A673 (cell line): ENCODE measurements around the gene PRR30. TPM values are rescaled to one million over a fixed set of nuclear protein-coding genes. Genes with fewer than 3 reads are reported as not detected.

Experiments used
- BruUV-seq: library from RNA; stranded (reverse); fragments of 400-500 nt; replicated peaks from 2 replicates; lab custom pipeline; 2021; lab: Mats Ljungman, UMichigan
- CTCF ChIA-PET: fragments of 300-600 bp; sonication (Branson Sonifier 250); formaldehyde crosslinking; loops from one replicate; lab custom pipeline; 2022; ENCODE audit warnings: antibody characterized with exemption; lab: Charles Lee
- POLR2A ChIA-PET: fragments of 300-600 bp; sonication (Branson Sonifier 250); formaldehyde crosslinking; loops from one replicate; lab custom pipeline; 2022; ENCODE audit warnings: antibody characterized with exemption; ENCODE audit not compliant: low non-redundant PET; lab: Charles Lee
- DNase-seq: peaks from one replicate; pipeline ENCODE4 v3.0.0-alpha.2; 2015; ENCODE audit warnings: low spot score
- H3K27ac ChIP-seq: fragments of 200-600 bp; sonication (generic); 2 replicates; pipeline ENCODE4 v1.5.1; 2016; ENCODE audit warnings: mixed run types, low read depth, mild to moderate bottlenecking, mixed read lengths, antibody characterized with exemption, low read length; ENCODE audit not compliant: poor library complexity, severe bottlenecking
- H3K27me3 ChIP-seq: fragments of 200-600 bp; sonication (generic); replicated peaks from 2 replicates; pipeline ENCODE4 v1.6.1; 2017; ENCODE audit warnings: mixed run types, low read depth, mild to moderate bottlenecking, mixed read lengths, antibody characterized with exemption, low read length; ENCODE audit not compliant: insufficient read depth, poor library complexity
- H3K36me3 ChIP-seq: fragments of 200-600 bp; sonication (generic); 2 replicates; pipeline ENCODE4 v1.6.1; 2016; ENCODE audit warnings: mixed run types, mild to moderate bottlenecking, mixed read lengths, antibody characterized with exemption, low read length; ENCODE audit not compliant: insufficient read depth, poor library complexity, severe bottlenecking
- H3K4me1 ChIP-seq: fragments of 200-600 bp; sonication (generic); 2 replicates; pipeline ENCODE4 v1.6.1; 2017; ENCODE audit warnings: mixed run types, mild to moderate bottlenecking, mixed read lengths, antibody characterized with exemption, low read length; ENCODE audit not compliant: insufficient read depth, poor library complexity, severe bottlenecking
- H3K4me3 ChIP-seq: fragments of 200-600 bp; sonication (generic); 2 replicates; pipeline ENCODE4 v1.5.1; 2016; ENCODE audit warnings: low read depth, mixed run types, mild to moderate bottlenecking, mixed read lengths, low read length; ENCODE audit not compliant: poor library complexity, severe bottlenecking
- H3K9me3 ChIP-seq: fragments of 200-600 bp; sonication (generic); 2 replicates; pipeline ENCODE4 v1.6.1; 2016; ENCODE audit warnings: mixed run types, low read depth, mild to moderate bottlenecking, mixed read lengths, antibody characterized with exemption, low read length; ENCODE audit not compliant: poor library complexity, severe bottlenecking
- CTCF ChIP-seq: fragments of 300-800, 200-600 bp; sonication (generic); conservative IDR thresholded peaks from 2 replicates; pipeline ENCODE4 v1.5.1; 2017; ENCODE audit warnings: low read depth, mild to moderate bottlenecking, antibody characterized with exemption, low read length, moderate library complexity, mixed read lengths
- EZH2 ChIP-seq: fragments of 200-600 bp; sonication (generic); IDR thresholded peaks from 2 replicates; pipeline ENCODE4 v1.6.1; 2017; ENCODE audit warnings: borderline replicate concordance, low read depth, mild to moderate bottlenecking, mixed read lengths, antibody characterized with exemption, low read length; ENCODE audit not compliant: poor library complexity, severe bottlenecking
- intact Hi-C: fragments of 100-400 bp; cut with micrococcal nuclease; formaldehyde crosslinking; loops from one replicate; pipeline ENCODE4 v1.10.0; 2022; ENCODE audit not compliant: unreplicated experiment
- total RNA-seq: library from RNA; stranded (reverse); gene quantifications from 2 replicates; pipeline ENCODE4 v1.2.3, GENCODE V29; 2021

Gene PRR30
- total RNA-seq, 1 experiment from 2014 or later, result not detected

GRCh38 chr2:27093430-27094352 is 45.5 kb downstream of the PRR30 start:
- no TSS peak for BruUV-seq
- ChIA-PET POLR2A (interaction anchor here (0.6 kb wide), 1 partner anchor 98 kb away, joined by 3 read pairs; no protein-coding TSS in a partner anchor), CTCF (interaction anchor here (0.8 kb wide), 1 partner anchor 98 kb away, joined by 3 read pairs; no protein-coding TSS in a partner anchor)

GRCh38 chr2:27092696-27093429 is 46.3 kb downstream of the PRR30 start:
- DNase-seq, result no peak
- intact Hi-C loops, result no loop called here
- peaks cover 6% of the 10 kb centered on the region for H3K4me1 ChIP-seq
- ChIA-PET CTCF (interaction anchor here (1.2 kb wide), 1 partner anchor 98 kb away, joined by 3 read pairs; no protein-coding TSS in a partner anchor), POLR2A (no interaction called here)
- H3K27ac ChIP-seq, result no peak overlapping the region
- H3K36me3 ChIP-seq, result no peaks in the 10 kb centered on the region
- no peaks in the 10 kb centered on the region for H3K9me3 ChIP-seq
- H3K4me3 ChIP-seq, result no peak overlapping the region
- no peaks in the 10 kb centered on the region for H3K27me3 ChIP-seq
- TF ChIP-seq CTCF (no peak), EZH2 (no peak)
- BruUV-seq, result no TSS peak

More at GRCh38 chr2:27093430-27094352, 45.5 kb downstream of the PRR30 start:
- Histone ChIP-seq H3K4me3 (no peak overlapping the region), H3K4me1 (peaks cover 5% of the 10 kb centered on the region), H3K27ac (no peak overlapping the region), H3K36me3 (no peaks in the 10 kb centered on the region), H3K27me3 (no peaks in the 10 kb centered on the region), H3K9me3 (no peaks in the 10 kb centered on the region)
- TF ChIP-seq EZH2 (no peak), CTCF (no peak)
- no peak for DNase-seq
- intact Hi-C loops, result no loop called here
